Endothelial cell of umbilical vein (primary cell): ENCODE results near the gene USH1C. TPM values are rescaled to one million over a fixed set of nuclear protein-coding genes. Genes with fewer than 3 reads are reported as not detected.

Experiments
- BruUV-seq: library from RNA; stranded (reverse); fragments of 400-500 nt; replicated peaks from 2 replicates; lab custom pipeline; 2021; lab: Mats Ljungman, UMichigan
- CTCF ChIA-PET: fragments of 300-600, 350-600 bp; sonication (Branson Sonifier 250); formaldehyde crosslinking; loops from one replicate; lab custom pipeline; 2021; ENCODE audit warnings: antibody characterized with exemption, inconsistent platforms; lab: Charles Lee
- POLR2A ChIA-PET: fragments of 300-600, 350-600 bp; sonication (Branson Sonifier 250); formaldehyde crosslinking; loops from one replicate; lab custom pipeline; 2021; ENCODE audit warnings: antibody characterized with exemption, inconsistent platforms; lab: Charles Lee
- DNase-seq: peaks from one replicate; pipeline ENCODE4 v3.0.0-alpha.2; 2011; ENCODE audit warnings: low read depth, low spot score
- FAIRE-seq: peaks from 2 replicates; lab custom pipeline; 2011; peaks lifted over from hg19 to GRCh38; lab: Jason Lieb, UNC
- H2AFZ ChIP-seq: 2 replicates; pipeline ENCODE4 v1.6.0; 2012; ENCODE audit warnings: low read depth, low read length, control low read depth, inconsistent platforms
- H3K27ac ChIP-seq: 2 replicates; pipeline ENCODE4 v1.5.1; 2011; ENCODE audit warnings: low read depth, mild to moderate bottlenecking, control low read depth, low read length, moderate library complexity; ENCODE audit not compliant: insufficient read depth
- H3K27me3 ChIP-seq, 2 experiments: 2 replicates each; pipeline versions ENCODE4 v1.6.0 to v1.6.1; 2011; ENCODE audit warnings: low read length in 2 of 2, mixed read lengths in 1 of 2; ENCODE audit not compliant: control insufficient read depth in 2 of 2, insufficient read depth in 2 of 2
- H3K36me3 ChIP-seq, 2 experiments: 2 replicates in 1 of 2; 3 replicates in 1 of 2; pipeline ENCODE4 v1.5.1; 2011; ENCODE audit warnings: low read length in 2 of 2, mild to moderate bottlenecking in 1 of 2, moderate library complexity in 1 of 2; ENCODE audit not compliant: control insufficient read depth in 2 of 2, insufficient read depth in 2 of 2; ENCODE audit errors: extremely low read depth in 1 of 2
- H3K4me1 ChIP-seq: 3 replicates; pipeline ENCODE4 v1.5.1; 2011; ENCODE audit warnings: mild to moderate bottlenecking, low read length; ENCODE audit not compliant: control insufficient read depth, insufficient read depth; ENCODE audit errors: extremely low read depth
- H3K4me2 ChIP-seq: 2 replicates; pipeline ENCODE4 v1.6.1; 2011; ENCODE audit warnings: low read length, control low read depth, mixed read lengths; ENCODE audit not compliant: insufficient read depth
- H3K4me3 ChIP-seq, 3 experiments: fragments of 200-600 bp in 1 of 3; sonication (generic), shearing (Covaris generic) in 1 of 3; replicated peaks in 1 of 3; 2 replicates each; pipeline ENCODE4 v1.5.1; 2011 to 2016; ENCODE audit warnings: control low read depth in 3 of 3, low read length in 3 of 3, mild to moderate bottlenecking in 2 of 3, inconsistent platforms in 1 of 3, low read depth in 1 of 3, moderate library complexity in 1 of 3; ENCODE audit not compliant: insufficient read depth in 1 of 3
- H3K79me2 ChIP-seq: 2 replicates; pipeline ENCODE4 v1.6.0; 2012; ENCODE audit warnings: low read length, inconsistent platforms; ENCODE audit not compliant: control insufficient read depth, insufficient read depth
- H3K9ac ChIP-seq: replicated peaks from 2 replicates; pipeline ENCODE3; 2011; ENCODE audit warnings: low read length, control low read depth; ENCODE audit not compliant: insufficient read depth; ENCODE audit errors: extremely low read depth
- H3K9me1 ChIP-seq: replicated peaks from 3 replicates; pipeline ENCODE4 v1.6.0; 2011; ENCODE audit warnings: mild to moderate bottlenecking, low read length; ENCODE audit not compliant: control insufficient read depth, insufficient read depth; ENCODE audit errors: extremely low read depth
- H3K9me3 ChIP-seq: replicated peaks from 2 replicates; pipeline ENCODE4 v1.5.1; 2012; ENCODE audit warnings: low read length, inconsistent platforms; ENCODE audit not compliant: control insufficient read depth, insufficient read depth
- H4K20me1 ChIP-seq: replicated peaks from 2 replicates; pipeline ENCODE3; 2011; ENCODE audit warnings: mild to moderate bottlenecking, low read length; ENCODE audit not compliant: control insufficient read depth, insufficient read depth; ENCODE audit errors: extremely low read depth
- EZH2 ChIP-seq: IDR thresholded peaks from 2 replicates; pipeline ENCODE4 v1.6.1; 2012; ENCODE audit warnings: borderline replicate concordance, low read depth, mild to moderate bottlenecking, moderate library complexity, low read length, inconsistent platforms; ENCODE audit not compliant: severe bottlenecking
- FOS ChIP-seq: IDR thresholded peaks from 2 replicates; pipeline ENCODE4 v1.6.1; 2011; ENCODE audit warnings: mild to moderate bottlenecking, low read length, moderate library complexity, borderline replicate concordance; ENCODE audit not compliant: insufficient read depth
- GATA2 ChIP-seq: IDR thresholded peaks from 2 replicates; pipeline ENCODE4 v1.7.0; 2011; ENCODE audit warnings: low read depth, mild to moderate bottlenecking, moderate library complexity, mixed read lengths, low read length; ENCODE audit not compliant: insufficient read length, insufficient read depth
- JUN ChIP-seq: IDR thresholded peaks from 2 replicates; pipeline ENCODE4 v1.6.1; 2011; ENCODE audit warnings: borderline replicate concordance, low read depth; ENCODE audit not compliant: insufficient read length, insufficient read depth
- MYC ChIP-seq: IDR thresholded peaks from one replicate; pipeline ENCODE4 v1.6.1; 2011; ENCODE audit warnings: mild to moderate bottlenecking, low read depth, low read length
- POLR2A ChIP-seq: IDR thresholded peaks from 2 replicates; pipeline ENCODE4 v1.6.1; 2012; ENCODE audit warnings: low read depth, mild to moderate bottlenecking, control low read depth, low read length
- POLR2AphosphoS5 ChIP-seq: IDR thresholded peaks from 2 replicates; pipeline ENCODE4 v1.6.1; 2012; ENCODE audit warnings: low read depth, mild to moderate bottlenecking, control low read depth, low read length, moderate library complexity; ENCODE audit not compliant: insufficient read depth
- dilution Hi-C: fragments of 300-500 bp; cut with MboI; formaldehyde crosslinking; loops from one replicate; pipeline ENCODE4 v1.15.0; 2019; ENCODE audit warnings: low sequenced_read_pairs; ENCODE audit not compliant: extremely low pct_ligation_motif_present
- intact Hi-C: fragments of 100-400 bp; cut with micrococcal nuclease; formaldehyde crosslinking; loops from one replicate; pipeline ENCODE4 v1.10.0; 2022
- polyA plus RNA-seq, 4 experiments: library from polyadenylated mRNA; depleted of rRNA in 3 of 4; stranded (reverse) in 3 of 4; unstranded in 1 of 4; fragments of >200 nt; gene quantifications; 2 replicates each; pipeline versions ENCODE4 v1.2.1 to v1.2.3, GENCODE V29; 2011 to 2012; ENCODE audit warnings: missing spikeins in 1 of 4
- total RNA-seq: library from RNA; stranded (reverse); gene quantifications from 2 replicates; pipeline ENCODE4 v1.2.3, GENCODE V29; 2021
- TF ChIP-seq, protein P1 (sequence below), 2 donors: IDR thresholded peaks; 1 replicate in 1 of 2; 2 replicates in 1 of 2; pipeline ENCODE4 v1.5.1; 2011; ENCODE audit warnings: low read length in 2 of 2, mild to moderate bottlenecking in 2 of 2, moderate library complexity in 2 of 2, control low read depth in 1 of 2, inconsistent platforms in 1 of 2, low read depth in 1 of 2; ENCODE audit not compliant: insufficient read depth in 1 of 2; ENCODE audit errors: extremely low read depth in 1 of 2
- TF ChIP-seq, protein P2 (sequence below): IDR thresholded peaks from 2 replicates; pipeline ENCODE4 v1.6.1; 2011; ENCODE audit not compliant: insufficient read depth, insufficient read length

USH1C gene
- total and polyA plus RNA-seq, 2 donors (not counting 3 experiments of a cell fraction or from before 2014, with no cell fraction given), result not detected

DNA sequence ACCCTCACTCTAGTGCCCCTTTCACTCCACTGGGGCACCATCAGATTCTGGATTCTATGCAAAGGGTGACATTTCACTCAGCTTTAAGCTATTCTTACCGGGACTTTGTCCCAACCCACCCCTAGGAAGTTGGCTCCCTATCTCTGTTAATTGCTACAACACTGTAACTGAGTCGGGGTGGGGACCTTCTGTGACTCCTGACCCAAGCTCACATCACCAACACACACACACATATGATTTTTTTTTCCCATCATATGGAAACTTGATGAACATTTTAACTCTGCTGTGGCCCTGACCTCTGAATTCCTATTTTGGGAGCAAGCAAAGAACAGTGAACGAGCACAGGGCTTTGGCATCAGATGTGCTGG, 16.6 kb downstream of the USH1C start:
- POLR2A ChIA-PET, result no interaction called here
- intact Hi-C loops, result no loop called here
- FAIRE-seq, result no peak

More for the DNA sequence above, 16.6 kb downstream of the USH1C start:
- dilution Hi-C loops, result no loop called here
- no peaks in the 10 kb centered on the region for H3K9me1 ChIP-seq
- peaks cover 0 to 3% of the 10 kb centered on the region in 2 experiments for H3K27me3 ChIP-seq
- H2AFZ ChIP-seq, result no peak overlapping the region
- H3K9ac ChIP-seq, result no peak overlapping the region
- H3K4me1 ChIP-seq, result no peaks in the 10 kb centered on the region
- H3K27ac ChIP-seq, result no peak overlapping the region
- H3K79me2 ChIP-seq, result no peaks in the 10 kb centered on the region
- H3K4me2 ChIP-seq, result no peak overlapping the region
- no peaks in the 10 kb centered on the region for H3K9me3 ChIP-seq
- H4K20me1 ChIP-seq, result no peaks in the 10 kb centered on the region
- CTCF ChIA-PET, result interaction anchor here (0.6 to 4.0 kb wide), 35 partner anchors 8 to 742 kb away, joined by 3 to 128 read pairs (median 5); partner anchors contain the start of genes KCNJ11, OTOG and USH1C
- no peak overlapping the region for H3K4me3 ChIP-seq
- DNase-seq, result no peak
- H3K36me3 ChIP-seq, result no peaks in the 10 kb centered on the region
- BruUV-seq, result no TSS peak
- TF ChIP-seq GATA2, result no peak
- TF ChIP-seq EZH2, result no peak
- TF ChIP-seq, protein P1, sequence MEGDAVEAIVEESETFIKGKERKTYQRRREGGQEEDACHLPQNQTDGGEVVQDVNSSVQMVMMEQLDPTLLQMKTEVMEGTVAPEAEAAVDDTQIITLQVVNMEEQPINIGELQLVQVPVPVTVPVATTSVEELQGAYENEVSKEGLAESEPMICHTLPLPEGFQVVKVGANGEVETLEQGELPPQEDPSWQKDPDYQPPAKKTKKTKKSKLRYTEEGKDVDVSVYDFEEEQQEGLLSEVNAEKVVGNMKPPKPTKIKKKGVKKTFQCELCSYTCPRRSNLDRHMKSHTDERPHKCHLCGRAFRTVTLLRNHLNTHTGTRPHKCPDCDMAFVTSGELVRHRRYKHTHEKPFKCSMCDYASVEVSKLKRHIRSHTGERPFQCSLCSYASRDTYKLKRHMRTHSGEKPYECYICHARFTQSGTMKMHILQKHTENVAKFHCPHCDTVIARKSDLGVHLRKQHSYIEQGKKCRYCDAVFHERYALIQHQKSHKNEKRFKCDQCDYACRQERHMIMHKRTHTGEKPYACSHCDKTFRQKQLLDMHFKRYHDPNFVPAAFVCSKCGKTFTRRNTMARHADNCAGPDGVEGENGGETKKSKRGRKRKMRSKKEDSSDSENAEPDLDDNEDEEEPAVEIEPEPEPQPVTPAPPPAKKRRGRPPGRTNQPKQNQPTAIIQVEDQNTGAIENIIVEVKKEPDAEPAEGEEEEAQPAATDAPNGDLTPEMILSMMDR (IDR thresholded peaks at IDR 0.05; ENCODE audit: extremely low read depth in 1 of 2, insufficient read depth in 1 of 2, low read depth in 1 of 2, low read length in 2 of 2), result no peak
- TF ChIP-seq POLR2A, result no peak
- TF ChIP-seq FOS, result no peak
- TF ChIP-seq, protein P2, sequence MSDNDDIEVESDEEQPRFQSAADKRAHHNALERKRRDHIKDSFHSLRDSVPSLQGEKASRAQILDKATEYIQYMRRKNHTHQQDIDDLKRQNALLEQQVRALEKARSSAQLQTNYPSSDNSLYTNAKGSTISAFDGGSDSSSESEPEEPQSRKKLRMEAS, result no peak
- no peak for TF ChIP-seq JUN
- TF ChIP-seq POLR2AphosphoS5, result no peak
- TF ChIP-seq MYC, result no peak
